EL (cell line): ENCODE measurements around the gene VCAN.

Source experiments
- DNase-seq: peaks from one replicate; pipeline ENCODE4 v3.0.0-alpha.2; 2016

VCAN gene

GRCh38 chr5:83572271-83572670, 100.7 kb downstream of the VCAN start:
- DNase-seq = no peak

GRCh38 chr5:83576341-83576740, 104.8 kb downstream of the VCAN start:
- no peak for DNase-seq

- peak; percentile 6 for DNase-seq
Observed at GRCh38 chr5:83577036-83577636, 105.6 kb downstream of the VCAN start.

- no peak for DNase-seq
Observed at GRCh38 chr5:83583859-83584258, 112.3 kb downstream of the VCAN start.

- DNase-seq = no peak
Observed at GRCh38 chr5:83586874-83587776, 115.6 kb downstream of the VCAN start.

- no peak for DNase-seq
Observed at GRCh38 chr5:83589786-83590185, 118.2 kb downstream of the VCAN start.

GRCh38 chr5:83590966-83591365, 119.4 kb downstream of the VCAN start:
- DNase-seq = no peak

- no peak for DNase-seq
Observed at GRCh38 chr5:83595217-83595616, 123.7 kb downstream of the VCAN start.

GRCh38 chr5:83608122-83608521, 136.6 kb downstream of the VCAN start:
- DNase-seq = peak; percentile 26

- no peak for DNase-seq
Observed at GRCh38 chr5:83614841-83615240, 143.3 kb downstream of the VCAN start.

GRCh38 chr5:83628360-83628759, 156.8 kb downstream of the VCAN start:
- DNase-seq = no peak
